Stimulated activated effector memory CD8-positive, alpha-beta T cell treated with anti-CD3 and anti-CD28 coated beads, Interleukin-12 subunit alpha, Interleukin-12 subunit beta, amount 100 ng/mL, for 72 hours (primary cell): ENCODE measurements around the gene ZNF692.

Source experiments
- ATAC-seq: fragments of 150-1000 bp; cut with Tn5 transposase; 2 replicates; pipeline ENCODE4 v1.10.0; 2021
- DNase-seq, 2 donors: peaks; one replicate each; pipeline ENCODE4 v3.0.0; 2021 to 2022; ENCODE audit warnings: low spot score in 2 of 2
- H3K27ac Mint-ChIP-seq: one replicate; pipeline ENCODE4 v1.8.0; 2022; ENCODE audit warnings: mild to moderate bottlenecking, mixed read lengths
- H3K36me3 Mint-ChIP-seq: one replicate; pipeline ENCODE4 v1.8.0; 2022; ENCODE audit warnings: mild to moderate bottlenecking, mixed read lengths
- H3K4me1 Mint-ChIP-seq: one replicate; pipeline ENCODE4 v1.8.0; 2022; ENCODE audit warnings: mixed read lengths
- H3K4me3 Mint-ChIP-seq: one replicate; pipeline ENCODE4 v1.8.0; 2022; ENCODE audit warnings: mild to moderate bottlenecking, mixed read lengths
- H3K9me3 Mint-ChIP-seq: one replicate; pipeline ENCODE4 v1.8.0; 2022; ENCODE audit warnings: mixed read lengths

The ZNF692 gene

GRCh38 chr1:248858891-248859889 lies at the start of gene ZNF692:
TSS of gene ZNF692 (minus strand) at chr1:248859085. CDS start at chr1:248858309, 776 bp downstream.
- H3K27ac Mint-ChIP-seq: peak within 1 kb of the TSS; percentile 94
- no peaks in the 10 kb centered on the region for H3K9me3 Mint-ChIP-seq
- H3K4me3 Mint-ChIP-seq: peak within 1 kb of the TSS; percentile 76
- peak; percentile 93 for ATAC-seq
- peaks cover 38% of the 10 kb centered on the region for H3K4me1 Mint-ChIP-seq
- H3K36me3 Mint-ChIP-seq: peaks cover 24% of the 10 kb centered on the region
- DNase-seq: peak; percentile 93 to 97

- peak overlapping the region; percentile 83 for H3K4me3 Mint-ChIP-seq
- H3K4me1 Mint-ChIP-seq: peaks cover 26% of the 10 kb centered on the region
- peak overlapping the region; percentile 92 for H3K27ac Mint-ChIP-seq
- H3K9me3 Mint-ChIP-seq: no peaks in the 10 kb centered on the region
- no peaks in the 10 kb centered on the region for H3K36me3 Mint-ChIP-seq
- DNase-seq: no peak
- ATAC-seq: peak; percentile 2
These were observed 48.1 kb upstream of the ZNF692 start for GRCh38 chr1:248906753-248907661.

- peak within 1 kb of the TSS; percentile 83 for H3K4me3 Mint-ChIP-seq
These were observed 47.3 kb upstream of the ZNF692 start, which contains the start of gene PGBD2 for GRCh38 chr1:248906009-248906752. TSS of gene PGBD2 (plus strand) at chr1:248906235. CDS start at chr1:248913863, 7,628 bp downstream.

GRCh38 chr1:248905662-248906008 lies 46.8 kb upstream of the ZNF692 start:
- Mint-ChIP-seq H3K27ac (peak overlapping the region; percentile 92), H3K4me3 (peak overlapping the region; percentile 83), H3K4me1 (peaks cover 26% of the 10 kb centered on the region), H3K36me3 (no peaks in the 10 kb centered on the region), H3K9me3 (no peaks in the 10 kb centered on the region)
- peak in 1 of 2 donors; percentile 11 for DNase-seq
- ATAC-seq: no peak

More at GRCh38 chr1:248906009-248906752, 47.3 kb upstream of the ZNF692 start, which contains the start of gene PGBD2:
- ATAC-seq (peak; percentile 91), DNase-seq (peak; percentile 97 to 99)
- H3K9me3 Mint-ChIP-seq: no peaks in the 10 kb centered on the region
- H3K36me3 Mint-ChIP-seq: no peaks in the 10 kb centered on the region
- peak within 1 kb of the TSS; percentile 92 for H3K27ac Mint-ChIP-seq
- peaks cover 26% of the 10 kb centered on the region for H3K4me1 Mint-ChIP-seq

GRCh38 chr1:248904437-248905216 lies 45.7 kb upstream of the ZNF692 start:
- no peak for ATAC-seq
- H3K9me3 Mint-ChIP-seq: no peaks in the 10 kb centered on the region
- DNase-seq: no peak
- H3K4me3 Mint-ChIP-seq: no peak overlapping the region
- no peak overlapping the region for H3K27ac Mint-ChIP-seq
- no peaks in the 10 kb centered on the region for H3K36me3 Mint-ChIP-seq
- peaks cover 24% of the 10 kb centered on the region for H3K4me1 Mint-ChIP-seq

- peaks cover under 1% of the 10 kb centered on the region for H3K4me1 Mint-ChIP-seq
- ATAC-seq: no peak
- H3K4me3 Mint-ChIP-seq: no peak overlapping the region
- no peaks in the 10 kb centered on the region for H3K9me3 Mint-ChIP-seq
- no peaks in the 10 kb centered on the region for H3K36me3 Mint-ChIP-seq
- DNase-seq: no peak
- no peak overlapping the region for H3K27ac Mint-ChIP-seq
These were observed 42.7 kb upstream of the ZNF692 start for GRCh38 chr1:248901578-248901977.

GRCh38 chr1:248900637-248901036 lies 41.8 kb upstream of the ZNF692 start:
- Mint-ChIP-seq H3K4me1 (no peaks in the 10 kb centered on the region), H3K36me3 (no peaks in the 10 kb centered on the region), H3K4me3 (no peak overlapping the region), H3K9me3 (no peaks in the 10 kb centered on the region), H3K27ac (no peak overlapping the region)
- ATAC-seq: no peak
- DNase-seq: no peak

GRCh38 chr1:248897412-248898337 lies 38.8 kb upstream of the ZNF692 start:
- Mint-ChIP-seq H3K4me3 (no peak overlapping the region), H3K9me3 (no peaks in the 10 kb centered on the region), H3K4me1 (no peaks in the 10 kb centered on the region), H3K36me3 (no peaks in the 10 kb centered on the region), H3K27ac (no peak overlapping the region)
- DNase-seq (no peak), ATAC-seq (no peak)

- no peaks in the 10 kb centered on the region for H3K36me3 Mint-ChIP-seq
- H3K27ac Mint-ChIP-seq: no peak overlapping the region
- no peak for DNase-seq
- H3K4me1 Mint-ChIP-seq: peaks cover 9% of the 10 kb centered on the region
- no peak overlapping the region for H3K4me3 Mint-ChIP-seq
- H3K9me3 Mint-ChIP-seq: no peaks in the 10 kb centered on the region
- ATAC-seq: no peak
These were observed 36.0 kb upstream of the ZNF692 start for GRCh38 chr1:248894837-248895236.

GRCh38 chr1:248892590-248892989 lies 33.7 kb upstream of the ZNF692 start:
- H3K36me3 Mint-ChIP-seq: no peaks in the 10 kb centered on the region
- DNase-seq (peak in 1 of 2 donors; percentile 26), ATAC-seq (no peak)
- no peaks in the 10 kb centered on the region for H3K9me3 Mint-ChIP-seq
- peaks cover 9% of the 10 kb centered on the region for H3K4me1 Mint-ChIP-seq
- no peak overlapping the region for H3K27ac Mint-ChIP-seq
- no peak overlapping the region for H3K4me3 Mint-ChIP-seq

- Mint-ChIP-seq H3K27ac (no peak overlapping the region), H3K9me3 (no peaks in the 10 kb centered on the region), H3K4me1 (peaks cover 9% of the 10 kb centered on the region), H3K4me3 (no peak overlapping the region), H3K36me3 (no peaks in the 10 kb centered on the region)
- no peak for DNase-seq
- no peak for ATAC-seq
These were observed 32.9 kb upstream of the ZNF692 start for GRCh38 chr1:248891758-248892157.

- peaks cover 9% of the 10 kb centered on the region for H3K4me1 Mint-ChIP-seq
- DNase-seq: peak in 1 of 2 donors; percentile 38
- no peak overlapping the region for H3K27ac Mint-ChIP-seq
- peak; percentile 53 for ATAC-seq
- no peaks in the 10 kb centered on the region for H3K9me3 Mint-ChIP-seq
- H3K4me3 Mint-ChIP-seq: no peak overlapping the region
- no peaks in the 10 kb centered on the region for H3K36me3 Mint-ChIP-seq
These were observed 31.9 kb upstream of the ZNF692 start for GRCh38 chr1:248890549-248891498.
